Dermis microvascular lymphatic vessel endothelial cell (primary cell): ENCODE measurements around the gene MBD2. TPM values are rescaled to one million over a fixed set of nuclear protein-coding genes. Genes with fewer than 3 reads are reported as not detected.
"Not testable (repeated sequence)": the region's sequence is repeated elsewhere in the genome, so short reads cannot be mapped to it uniquely, and the experiment has no call there.

Source experiments
- DNase-seq, 2 donors: peaks; one replicate each; pipeline versions ENCODE4 v3.0.0 to v3.0.0-alpha.2; 2010; ENCODE audit warnings: low read depth in 2 of 2
- total RNA-seq: library from RNA; depleted of rRNA; stranded (reverse); fragments of >200 nt; gene quantifications from 2 replicates; pipeline ENCODE4 v1.2.1, GENCODE V29; 2014

Gene MBD2
- total RNA-seq, 1 donor from 2014 or later: 21.2 TPM

- DNase-seq: peak in 1 of 2 donors; percentile 66
These were observed 13.9 kb upstream of the MBD2 start for GRCh38 chr18:54238173-54238936.

GRCh38 chr18:54235871-54236270, 11.4 kb upstream of the MBD2 start:
- peak in 1 of 2 donors; percentile 55 for DNase-seq

GRCh38 chr18:54233747-54234146, 9.3 kb upstream of the MBD2 start:
- DNase-seq: no peak

GRCh38 chr18:54233228-54233625, 8.8 kb upstream of the MBD2 start:
- peak in 1 of 2 donors; percentile 87 for DNase-seq

GRCh38 chr18:54232485-54233227, 8.2 kb upstream of the MBD2 start:
- peak in 1 of 2 donors; percentile 28 for DNase-seq

GRCh38 chr18:54229421-54230059, 5.1 kb upstream of the MBD2 start:
- DNase-seq: no peak

- DNase-seq: no peak
These were observed 3.9 kb upstream of the MBD2 start for GRCh38 chr18:54228364-54228763.

- DNase-seq: peak; percentile 64 to 89
These were observed 764 bp downstream of the MBD2 start for GRCh38 chr18:54223568-54224241.

GRCh38 chr18:54222922-54223567, 1.4 kb downstream of the MBD2 start:
- no peak for DNase-seq

GRCh38 chr18:54220406-54220805, 4.1 kb downstream of the MBD2 start:
- DNase-seq: no peak

GRCh38 chr18:54218803-54219202, 5.7 kb downstream of the MBD2 start:
- DNase-seq: not testable (repeated sequence)

- DNase-seq: no peak
These were observed 6.2 kb downstream of the MBD2 start for GRCh38 chr18:54218299-54218698.

GRCh38 chr18:54217624-54218023, 6.8 kb downstream of the MBD2 start:
- no peak for DNase-seq

- no peak for DNase-seq
These were observed 9.4 kb downstream of the MBD2 start for GRCh38 chr18:54215069-54215468.

- DNase-seq: no peak
These were observed 14.0 kb downstream of the MBD2 start for GRCh38 chr18:54210463-54210862.

- DNase-seq: no peak
These were observed 14.8 kb downstream of the MBD2 start for GRCh38 chr18:54209471-54210180.

- no peak for DNase-seq
These were observed 18.0 kb downstream of the MBD2 start for GRCh38 chr18:54206447-54206846.

- no peak for DNase-seq
These were observed 18.5 kb downstream of the MBD2 start for GRCh38 chr18:54205959-54206358.

GRCh38 chr18:54205448-54205847, 19.0 kb downstream of the MBD2 start:
- DNase-seq: not testable (repeated sequence)

- DNase-seq: no peak
These were observed 19.6 kb downstream of the MBD2 start for GRCh38 chr18:54204883-54205282.

GRCh38 chr18:54203914-54204313, 20.6 kb downstream of the MBD2 start:
- DNase-seq: no peak
